Caco-2 (cell line): ENCODE data around the gene KBTBD13. TPM values are rescaled to one million over a fixed set of nuclear protein-coding genes. Genes with fewer than 3 reads are reported as not detected.
A peak's percentile ranks its signal among the peaks of the same experiment; 100 is the strongest.

Source experiments
- BruUV-seq: library from RNA; stranded (reverse); fragments of 400-500 nt; replicated peaks from 2 replicates; lab custom pipeline; 2021; lab: Mats Ljungman, UMichigan
- CTCF ChIA-PET: fragments of 300-600 bp; sonication (Branson Sonifier 250); formaldehyde crosslinking; loops from one replicate; lab custom pipeline; 2022; ENCODE audit warnings: antibody characterized with exemption; lab: Charles Lee
- POLR2A ChIA-PET: fragments of 300-600 bp; sonication (Branson Sonifier 250); formaldehyde crosslinking; loops from one replicate; lab custom pipeline; 2022; ENCODE audit warnings: antibody characterized with exemption; lab: Charles Lee
- DNase-seq, 2 experiments: peaks; one replicate each; pipeline versions ENCODE4 v3.0.0 to v3.0.0-alpha.2; 2020 to 2022
- H3K27me3 ChIP-seq: replicated peaks from 2 replicates; pipeline ENCODE4 v1.6.0; 2011; ENCODE audit warnings: low read length; ENCODE audit not compliant: control insufficient read depth, insufficient read depth
- H3K36me3 ChIP-seq: 2 replicates; pipeline ENCODE4 v1.5.1; 2011; ENCODE audit warnings: low read length; ENCODE audit not compliant: control insufficient read depth, insufficient read depth
- H3K4me1 ChIP-seq: fragments of 250-450 bp; sonication (Bioruptor Pico); 2 replicates; pipeline ENCODE4 v1.5.1; 2020; ENCODE audit warnings: mild to moderate bottlenecking
- H3K4me3 ChIP-seq: 2 replicates; pipeline ENCODE4 v1.5.1; 2011; ENCODE audit warnings: low read depth, mild to moderate bottlenecking, control low read depth, low read length
- H3K9me3 ChIP-seq: fragments of 250-450 bp; sonication (Bioruptor Pico); 2 replicates; pipeline ENCODE4 v1.5.1; 2020; ENCODE audit warnings: mild to moderate bottlenecking, moderate library complexity
- H3K27ac Mint-ChIP-seq: one replicate; pipeline ENCODE4 v1.8.0; 2022; ENCODE audit warnings: mixed read lengths; ENCODE audit not compliant: unreplicated experiment
- H3K27me3 Mint-ChIP-seq: one replicate; pipeline ENCODE4 v1.8.0; 2022; ENCODE audit warnings: mixed read lengths; ENCODE audit not compliant: insufficient read depth, unreplicated experiment
- H3K36me3 Mint-ChIP-seq: one replicate; pipeline ENCODE4 v1.8.0; 2022; ENCODE audit warnings: mild to moderate bottlenecking, mixed read lengths; ENCODE audit not compliant: insufficient read depth, unreplicated experiment
- H3K4me1 Mint-ChIP-seq: one replicate; pipeline ENCODE4 v1.8.0; 2022; ENCODE audit warnings: low read depth, mixed read lengths; ENCODE audit not compliant: unreplicated experiment
- H3K4me3 Mint-ChIP-seq: one replicate; pipeline ENCODE4 v1.8.0; 2022; ENCODE audit warnings: mild to moderate bottlenecking, moderate library complexity, mixed read lengths; ENCODE audit not compliant: unreplicated experiment
- H3K9me3 Mint-ChIP-seq: one replicate; pipeline ENCODE4 v1.8.0; 2022; ENCODE audit warnings: mixed read lengths; ENCODE audit not compliant: unreplicated experiment
- CTCF ChIP-seq, 2 experiments: fragments of 200-600 bp in 1 of 2; IDR thresholded peaks; 1 replicate in 1 of 2; 2 replicates in 1 of 2; pipeline versions ENCODE4 v1.5.1 to v1.8.0; 2011 to 2022; ENCODE audit warnings: antibody characterized with exemption in 1 of 2, control low read depth in 1 of 2, inconsistent platforms in 1 of 2, low read depth in 1 of 2, low read length in 1 of 2, mild to moderate bottlenecking in 1 of 2, moderate library complexity in 1 of 2; ENCODE audit not compliant: insufficient read depth in 1 of 2, severe bottlenecking in 1 of 2, unreplicated experiment in 1 of 2
- intact Hi-C: fragments of 100-400 bp; cut with micrococcal nuclease; formaldehyde crosslinking; loops from one replicate; pipeline ENCODE4 v1.10.0; 2022; ENCODE audit not compliant: unreplicated experiment
- total RNA-seq: library from RNA; stranded (reverse); gene quantifications from 2 replicates; pipeline ENCODE4 v1.2.3, GENCODE V29; 2022

Gene KBTBD13
- total RNA-seq, 1 experiment from 2014 or later, result not detected

GRCh38 chr15:65088643-65089021 lies 12.1 kb downstream of the KBTBD13 start:
- DNase-seq, result peak; percentile 83 to 91
- Histone ChIP-seq H3K36me3 (no peaks in the 10 kb centered on the region), H3K4me3 (no peak overlapping the region; the same call in 1 of the 2 replicates), H3K4me1 (peaks cover 70% of the 10 kb centered on the region), H3K9me3 (no peaks in the 10 kb centered on the region), H3K27me3 (no peaks in the 10 kb centered on the region)
- ChIA-PET POLR2A (interaction anchor here (0.6 to 1.5 kb wide), 6 partner anchors 12 to 430 kb away, joined by 3 to 14 read pairs (median 7); partner anchors contain the start of genes PARP16, RNU5B-1 and SLC51B), CTCF (interaction anchor here (0.5 to 4.3 kb wide), 6 partner anchors 14 to 98 kb away, joined by 4 to 65 read pairs (median 9); partner anchors contain the start of gene SLC51B)
- H3K4me3 Mint-ChIP-seq, result peak overlapping the region; percentile 67
- H3K9me3 Mint-ChIP-seq, result no peaks in the 10 kb centered on the region
- H3K27ac Mint-ChIP-seq, result peak overlapping the region; percentile 90
- H3K4me1 Mint-ChIP-seq, result peaks cover 58% of the 10 kb centered on the region
- TF ChIP-seq CTCF (IDR thresholded peaks at IDR 0.05; ENCODE audit: insufficient read depth in 1 of 2, low read depth in 1 of 2, low read length in 1 of 2, severe bottlenecking in 1 of 2, unreplicated experiment in 1 of 2), result no peak
- peaks cover 15% of the 10 kb centered on the region for H3K36me3 Mint-ChIP-seq
- H3K27me3 Mint-ChIP-seq, result no peaks in the 10 kb centered on the region
- BruUV-seq, result no TSS peak
- intact Hi-C loops, result loop anchor here (1.0 to 2.0 kb wide), 4 partner anchors 34 to 55 kb away; partner anchors contain the start of genes PDCD7 and SLC51B

- Mint-ChIP-seq H3K9me3 (no peaks in the 10 kb centered on the region), H3K27me3 (no peaks in the 10 kb centered on the region), H3K4me1 (peaks cover 51% of the 10 kb centered on the region), H3K36me3 (peaks cover 18% of the 10 kb centered on the region), H3K4me3 (peak overlapping the region; percentile 67), H3K27ac (peak overlapping the region; percentile 90)
- Histone ChIP-seq H3K9me3 (no peaks in the 10 kb centered on the region), H3K4me3 (peak overlapping the region; percentile 13; the same call in 1 of the 2 replicates), H3K4me1 (peaks cover 66% of the 10 kb centered on the region), H3K27me3 (no peaks in the 10 kb centered on the region), H3K36me3 (no peaks in the 10 kb centered on the region)
- POLR2A ChIA-PET, result interaction anchor here (0.6 to 1.5 kb wide), 7 partner anchors 12 to 429 kb away, joined by 3 to 14 read pairs (median 7); partner anchors contain the start of genes PARP16, RNU5B-1 and SLC51B
- peak; percentile 88 to 94 for DNase-seq
- TF ChIP-seq CTCF (IDR thresholded peaks at IDR 0.05; ENCODE audit: insufficient read depth in 1 of 2, low read depth in 1 of 2, low read length in 1 of 2, severe bottlenecking in 1 of 2, unreplicated experiment in 1 of 2), result no peak
- intact Hi-C loops, result loop anchor here (1.0 to 2.0 kb wide), 4 partner anchors 35 to 56 kb away; partner anchors contain the start of genes PDCD7 and SLC51B
- CTCF ChIA-PET, result interaction anchor here (0.5 to 4.3 kb wide), 12 partner anchors 10 to 97 kb away, joined by 3 to 65 read pairs (median 4); partner anchors contain the start of gene SLC51B
- TSS peak; percentile 72 for BruUV-seq
Observed at GRCh38 chr15:65089206-65089824, 12.8 kb downstream of the KBTBD13 start.

GRCh38 chr15:65091946-65092770 lies 15.6 kb downstream of the KBTBD13 start:
- peaks cover 29% of the 10 kb centered on the region for H3K4me1 Mint-ChIP-seq
- intact Hi-C loops, result no loop called here
- Histone ChIP-seq H3K36me3 (no peaks in the 10 kb centered on the region), H3K4me3 (no peak overlapping the region), H3K9me3 (no peaks in the 10 kb centered on the region), H3K4me1 (peaks cover 55% of the 10 kb centered on the region), H3K27me3 (no peaks in the 10 kb centered on the region)
- DNase-seq, result no peak
- BruUV-seq, result no TSS peak
- H3K27me3 Mint-ChIP-seq, result no peaks in the 10 kb centered on the region
- ChIA-PET CTCF (no interaction called here), POLR2A (no interaction called here)
- peaks cover 16% of the 10 kb centered on the region for H3K36me3 Mint-ChIP-seq
- no peak for TF ChIP-seq CTCF (IDR thresholded peaks at IDR 0.05; ENCODE audit: insufficient read depth in 1 of 2, low read depth in 1 of 2, low read length in 1 of 2, severe bottlenecking in 1 of 2, unreplicated experiment in 1 of 2)
- H3K4me3 Mint-ChIP-seq, result no peak overlapping the region
- H3K27ac Mint-ChIP-seq, result no peak overlapping the region
- H3K9me3 Mint-ChIP-seq, result no peaks in the 10 kb centered on the region
